Keratinocyte (primary cell): Measurements from ENCODE around the gene BBS9. TPM values are rescaled to one million over a fixed set of nuclear protein-coding genes. Genes with fewer than 3 reads are reported as not detected.

Experiments used
- DNase-seq: peaks from one replicate; pipeline ENCODE4 v3.0.0-alpha.2; 2011; ENCODE audit warnings: low read depth, missing footprints, low spot score
- FAIRE-seq: peaks from 2 replicates; lab custom pipeline; 2011; peaks lifted over from hg19 to GRCh38; lab: Jason Lieb, UNC
- H2AFZ ChIP-seq: 2 replicates; pipeline ENCODE4 v1.6.0; 2012; ENCODE audit warnings: low read length, control low read depth, inconsistent platforms; ENCODE audit not compliant: control insufficient read depth
- H3K27ac ChIP-seq: 2 replicates; pipeline ENCODE4 v1.5.1; 2011; ENCODE audit warnings: low read length; ENCODE audit not compliant: control insufficient read depth, insufficient read depth
- H3K27me3 ChIP-seq: 3 replicates; pipeline ENCODE4 v1.6.0; 2011; ENCODE audit warnings: low read length; ENCODE audit not compliant: control insufficient read depth, insufficient read depth; ENCODE audit errors: extremely low read depth
- H3K36me3 ChIP-seq, 2 experiments: 2 replicates in 1 of 2; 3 replicates in 1 of 2; pipeline ENCODE4 v1.5.1; 2011; ENCODE audit warnings: low read length in 2 of 2, mild to moderate bottlenecking in 1 of 2; ENCODE audit not compliant: control insufficient read depth in 2 of 2, insufficient read depth in 2 of 2; ENCODE audit errors: extremely low read depth in 1 of 2
- H3K4me1 ChIP-seq: 3 replicates; pipeline ENCODE4 v1.5.1; 2011; ENCODE audit warnings: low read length; ENCODE audit not compliant: control insufficient read depth, insufficient read depth; ENCODE audit errors: extremely low read depth
- H3K4me2 ChIP-seq: 3 replicates; pipeline ENCODE4 v1.6.0; 2011; ENCODE audit warnings: low read depth, low read length; ENCODE audit not compliant: control insufficient read depth, insufficient read depth; ENCODE audit errors: extremely low read depth
- H3K4me3 ChIP-seq, 3 experiments: fragments of 200-600 bp in 1 of 3; sonication (generic) in 1 of 3; 2 replicates in 2 of 3; 3 replicates in 1 of 3; pipeline ENCODE4 v1.5.1; 2011 to 2016; ENCODE audit warnings: low read length in 3 of 3, mild to moderate bottlenecking in 3 of 3, control low read depth in 2 of 3, inconsistent platforms in 1 of 3, low read depth in 1 of 3, mixed read lengths in 1 of 3, mixed run types in 1 of 3, moderate library complexity in 1 of 3; ENCODE audit not compliant: control insufficient read depth in 2 of 3, insufficient read depth in 2 of 3; ENCODE audit errors: extremely low read depth in 1 of 3
- H3K79me2 ChIP-seq: 2 replicates; pipeline ENCODE4 v1.6.0; 2012; ENCODE audit warnings: low read length; ENCODE audit not compliant: control insufficient read depth, insufficient read depth
- H3K9ac ChIP-seq: 3 replicates; pipeline ENCODE4 v1.6.0; 2011; ENCODE audit warnings: low read length; ENCODE audit not compliant: control insufficient read depth, insufficient read depth; ENCODE audit errors: extremely low read depth
- H3K9me1 ChIP-seq: 3 replicates; pipeline ENCODE4 v1.6.0; 2011; ENCODE audit warnings: low read length; ENCODE audit not compliant: control insufficient read depth, insufficient read depth; ENCODE audit errors: extremely low read depth
- H3K9me3 ChIP-seq: 2 replicates; pipeline ENCODE4 v1.5.1; 2012; ENCODE audit warnings: low read depth, low read length; ENCODE audit not compliant: control insufficient read depth
- H4K20me1 ChIP-seq: 3 replicates; pipeline ENCODE4 v1.6.0; 2011; ENCODE audit warnings: low read length; ENCODE audit not compliant: control insufficient read depth, insufficient read depth; ENCODE audit errors: extremely low read depth
- CTCF ChIP-seq, 3 experiments: IDR thresholded peaks in 1 of 3; conservative IDR thresholded peaks in 1 of 3; optimal IDR thresholded peaks in 1 of 3; 2 replicates in 2 of 3; 3 replicates in 1 of 3; pipeline versions ENCODE3 to v1.5.1; 2011; ENCODE audit warnings: low read length in 3 of 3, mild to moderate bottlenecking in 3 of 3, moderate library complexity in 2 of 3, control low read depth in 1 of 3, inconsistent platforms in 1 of 3; ENCODE audit not compliant: insufficient read depth in 2 of 3; ENCODE audit errors: extremely low read depth in 1 of 3
- EZH2 ChIP-seq: IDR thresholded peaks from one replicate; pipeline ENCODE4 v1.6.1; 2012; ENCODE audit warnings: inconsistent platforms, mild to moderate bottlenecking, low read length, moderate library complexity
- dilution Hi-C: fragments of 300-500 bp; cut with MboI; formaldehyde crosslinking; loops from one replicate; pipeline ENCODE4 v1.7.0; 2020; ENCODE audit warnings: low sequenced_read_pairs; ENCODE audit not compliant: extremely low pct_ligation_motif_present
- polyA plus RNA-seq, 5 experiments: library from polyadenylated mRNA; depleted of rRNA in 3 of 5; stranded (reverse) in 3 of 5; stranded (forward) in 1 of 5; unstranded in 1 of 5; fragments of >200 nt; gene quantifications; 1 replicate in 1 of 5; 2 replicates in 3 of 5; 3 replicates in 1 of 5; pipeline versions ENCODE4 v1.2.1 to v1.2.3, GENCODE V29; 2011 to 2012; ENCODE audit warnings: missing spikeins in 2 of 5, low read depth in 1 of 5, low replicate concordance in 1 of 5

The BBS9 gene
- polyA plus RNA-seq, 1 donor (not counting 4 experiments of a cell fraction or from before 2014, with no cell fraction given), result 7.6 TPM

- Histone ChIP-seq H3K4me1 (no peaks in the 10 kb centered on the region), H3K9ac (no peak overlapping the region), H3K36me3 (no peaks in the 10 kb centered on the region), H3K27me3 (no peaks in the 10 kb centered on the region), H3K27ac (no peak overlapping the region), H4K20me1 (no peaks in the 10 kb centered on the region), H3K9me3 (no peaks in the 10 kb centered on the region), H3K4me3 (no peak overlapping the region), H3K9me1 (no peaks in the 10 kb centered on the region), H3K4me2 (no peak overlapping the region), H3K79me2 (no peaks in the 10 kb centered on the region), H2AFZ (no peak overlapping the region)
- no peak for DNase-seq
- no peak for TF ChIP-seq EZH2
- no peak for TF ChIP-seq CTCF (optimal IDR thresholded peaks at IDR 0.05 in 1 of 3, IDR thresholded peaks at IDR 0.05 in 1 of 3, conservative IDR thresholded peaks at IDR 0.05 in 1 of 3; ENCODE audit: extremely low read depth in 1 of 3, insufficient read depth in 2 of 3, low read length in 3 of 3)
- FAIRE-seq, result no peak
- dilution Hi-C loops, result no loop called here
Measured at GRCh38 chr7:33471636-33472242, 342.4 kb downstream of the BBS9 start.

- Histone ChIP-seq H2AFZ (no peak overlapping the region), H3K4me2 (no peak overlapping the region), H3K27ac (no peak overlapping the region), H3K4me3 (no peak overlapping the region), H3K36me3 (no peaks in the 10 kb centered on the region), H3K27me3 (no peaks in the 10 kb centered on the region), H4K20me1 (no peaks in the 10 kb centered on the region), H3K9ac (no peak overlapping the region), H3K9me3 (no peaks in the 10 kb centered on the region), H3K79me2 (no peaks in the 10 kb centered on the region), H3K4me1 (no peaks in the 10 kb centered on the region), H3K9me1 (no peaks in the 10 kb centered on the region)
- DNase-seq (no peak), FAIRE-seq (no peak)
- dilution Hi-C loops, result no loop called here
- TF ChIP-seq CTCF (optimal IDR thresholded peaks at IDR 0.05 in 1 of 3, IDR thresholded peaks at IDR 0.05 in 1 of 3, conservative IDR thresholded peaks at IDR 0.05 in 1 of 3; ENCODE audit: extremely low read depth in 1 of 3, insufficient read depth in 2 of 3, low read length in 3 of 3) (no peak), EZH2 (no peak)
Measured at GRCh38 chr7:33472348-33473025, 343.1 kb downstream of the BBS9 start.
